CMK (cell line): ENCODE measurements around the gene SNRK.

ENCODE experiments used
- DNase-seq: peaks from one replicate; pipeline ENCODE4 v3.0.0-alpha.2; 2010; ENCODE audit warnings: low read depth

The SNRK gene

DNA sequence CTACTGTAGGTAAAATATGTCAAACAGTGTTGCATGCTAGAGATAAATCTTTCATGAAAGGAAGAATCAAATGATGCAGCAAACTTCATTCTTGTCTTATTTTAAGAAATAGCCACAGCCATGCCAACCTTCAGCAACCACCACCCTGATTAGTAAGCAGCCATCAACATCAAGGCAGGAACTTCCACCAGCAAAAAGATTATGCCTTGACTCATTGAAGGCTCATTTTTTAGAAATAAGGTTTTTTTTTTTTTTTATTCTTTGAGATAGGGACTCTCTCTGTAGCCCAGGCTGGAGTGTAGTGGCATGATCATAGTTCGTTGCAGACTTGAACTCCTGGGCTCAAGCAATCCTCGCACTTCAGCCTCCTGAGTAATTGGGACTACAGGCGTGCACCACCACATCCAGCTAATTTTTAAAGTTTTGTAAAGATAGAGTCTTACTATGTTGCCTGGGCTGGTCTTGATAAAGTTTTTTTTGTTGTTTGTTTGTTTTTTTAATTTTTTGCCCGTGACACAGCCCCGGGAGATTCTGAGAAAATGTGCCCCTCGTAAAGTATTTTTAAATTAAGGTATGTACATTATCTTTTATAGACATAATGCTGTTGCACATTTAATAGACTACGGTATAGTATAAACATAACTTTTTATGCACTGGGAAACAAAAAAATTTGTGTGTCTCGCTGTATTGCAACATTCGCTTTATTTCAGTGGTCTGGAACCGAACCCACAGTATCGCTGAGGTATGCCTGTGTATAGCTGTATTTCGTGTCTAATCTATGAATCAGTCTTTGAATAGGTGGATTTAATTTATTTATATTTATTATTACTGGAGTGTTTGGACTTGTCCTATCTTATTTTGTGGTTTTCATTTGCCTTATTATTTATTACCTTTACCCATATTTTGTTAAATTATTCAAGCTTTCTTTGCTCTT is 23.3 kb downstream of the SNRK start:
- no peak for DNase-seq

DNA sequence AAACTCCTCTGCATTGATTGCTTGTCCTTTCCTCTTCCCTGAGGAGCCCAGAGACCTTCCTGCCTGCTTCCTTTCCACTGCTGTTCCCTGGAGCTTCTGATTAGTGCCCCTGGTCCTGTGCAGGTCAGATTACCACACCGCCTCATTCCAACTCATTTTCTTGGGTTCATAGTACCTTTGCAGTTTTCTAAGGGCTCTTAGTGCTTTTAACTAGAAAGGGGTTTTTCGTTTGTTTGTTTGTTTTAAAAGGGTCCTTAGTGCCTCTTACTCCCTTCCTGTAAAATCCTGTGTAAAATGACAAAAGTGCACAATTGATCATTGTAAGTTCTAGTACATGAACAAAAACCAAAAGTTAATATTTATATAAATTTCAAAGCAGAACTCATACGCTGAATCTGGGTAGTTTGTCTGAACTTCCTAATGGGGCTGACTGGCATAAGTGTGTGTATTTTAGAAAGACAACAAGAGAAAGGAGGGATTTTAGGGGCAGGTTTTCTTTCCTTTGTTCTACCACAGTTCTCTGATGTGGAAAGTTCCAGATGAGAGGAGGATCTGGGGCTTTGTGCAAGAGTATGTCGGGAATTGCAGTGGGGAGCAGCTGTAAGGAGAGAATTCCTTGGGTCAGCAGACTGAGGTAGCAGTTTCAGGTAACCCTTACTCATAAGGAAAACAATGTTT is 30.6 kb downstream of the SNRK start:
- DNase-seq, result no peak

DNA sequence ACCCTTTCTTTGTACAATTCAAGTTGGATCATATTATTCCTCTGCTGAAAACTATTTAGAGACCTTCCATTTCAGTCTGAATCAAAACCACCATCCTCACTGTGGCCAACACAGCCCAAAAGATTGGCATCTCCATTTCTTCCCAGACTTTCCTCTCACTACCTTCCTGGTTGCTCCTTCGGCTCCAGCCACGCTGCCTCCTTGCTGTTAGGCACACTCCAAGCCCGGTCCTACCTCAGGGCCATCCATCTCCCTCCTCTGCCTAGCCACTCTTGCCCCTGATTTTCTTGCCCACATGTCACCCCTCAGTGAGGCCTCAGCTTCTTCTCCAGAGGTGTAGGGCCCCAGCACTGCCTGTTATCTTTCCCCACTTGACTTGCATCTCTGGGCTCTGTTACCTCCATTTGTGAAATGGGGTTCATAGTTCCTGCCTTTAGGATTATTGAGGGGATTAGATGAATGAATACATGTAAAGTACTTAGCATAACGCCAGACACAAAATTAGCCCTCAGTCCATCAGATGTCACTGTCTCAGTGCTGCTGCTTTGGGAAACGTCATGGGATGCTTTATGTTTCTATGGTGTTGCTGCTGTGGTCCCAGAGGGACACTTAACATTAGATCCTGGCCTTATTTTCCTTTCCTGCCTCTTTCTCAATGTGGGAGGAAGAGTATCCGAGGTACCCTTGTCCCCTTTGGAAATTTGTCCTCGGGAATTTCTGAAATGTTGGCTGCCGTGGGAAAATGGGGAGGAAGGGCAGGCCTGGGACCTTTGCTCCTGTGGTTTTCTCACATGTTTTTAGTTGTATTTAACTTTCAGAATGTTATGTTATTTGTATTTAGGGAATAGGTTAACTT is 31.3 kb downstream of the SNRK start:
- no peak for DNase-seq

DNA sequence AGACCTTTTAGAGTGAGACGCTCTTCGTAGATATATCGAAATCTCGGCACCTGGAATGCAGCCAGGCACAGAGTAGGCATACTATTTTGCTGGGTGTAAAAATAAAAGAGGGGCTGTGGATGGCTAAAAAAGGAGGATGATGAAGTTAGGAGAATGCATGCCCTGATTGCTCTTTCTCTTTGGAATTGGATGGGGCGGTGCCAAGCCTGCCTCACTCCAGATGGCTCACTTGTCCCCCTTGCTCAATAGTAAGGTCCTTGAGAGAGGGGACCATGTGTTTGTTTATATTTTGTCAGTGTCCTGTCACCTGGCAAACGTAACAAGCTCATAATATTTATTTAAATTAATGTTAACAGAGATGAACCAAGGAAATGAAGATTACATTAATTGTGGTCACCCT is 33.0 kb downstream of the SNRK start:
- no peak for DNase-seq

DNA sequence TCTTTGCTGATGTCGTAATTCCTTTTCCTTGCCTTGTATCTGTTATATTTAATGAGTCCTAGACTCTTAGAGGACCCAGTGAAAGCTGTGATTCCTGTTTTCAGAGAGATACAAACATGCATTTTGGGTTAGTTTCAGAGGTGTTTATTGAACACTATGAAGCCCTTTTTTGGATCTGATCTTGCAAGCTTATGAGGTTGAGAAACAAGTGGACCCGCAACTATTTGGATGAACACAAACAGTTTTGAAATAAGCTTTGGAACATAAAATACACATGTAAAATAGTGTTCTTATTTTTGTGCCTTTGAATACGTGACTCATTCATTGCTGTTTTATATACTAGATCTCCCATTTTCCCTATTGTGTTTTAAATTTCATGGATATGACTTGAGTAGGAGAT is 33.5 kb downstream of the SNRK start:
- no peak for DNase-seq

DNA sequence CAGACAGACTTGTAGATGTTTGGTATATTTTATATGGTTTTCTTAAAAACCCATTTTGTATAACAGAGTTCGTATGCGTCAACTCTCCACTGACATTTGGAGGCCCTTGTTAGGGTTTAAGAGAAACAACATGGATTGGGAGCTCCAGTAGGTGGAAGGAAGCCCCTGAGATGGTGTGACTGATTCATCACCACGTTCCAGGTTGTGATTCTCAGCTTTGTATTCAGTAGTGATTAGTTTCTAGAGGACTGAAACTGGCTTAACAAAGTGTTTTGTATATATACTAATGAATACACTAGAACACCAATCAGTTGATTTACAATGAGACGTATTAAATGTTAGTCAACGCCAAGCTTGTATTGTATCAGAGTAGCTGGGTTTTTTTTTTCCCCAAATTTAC is 33.9 kb downstream of the SNRK start:
- no peak for DNase-seq

DNA sequence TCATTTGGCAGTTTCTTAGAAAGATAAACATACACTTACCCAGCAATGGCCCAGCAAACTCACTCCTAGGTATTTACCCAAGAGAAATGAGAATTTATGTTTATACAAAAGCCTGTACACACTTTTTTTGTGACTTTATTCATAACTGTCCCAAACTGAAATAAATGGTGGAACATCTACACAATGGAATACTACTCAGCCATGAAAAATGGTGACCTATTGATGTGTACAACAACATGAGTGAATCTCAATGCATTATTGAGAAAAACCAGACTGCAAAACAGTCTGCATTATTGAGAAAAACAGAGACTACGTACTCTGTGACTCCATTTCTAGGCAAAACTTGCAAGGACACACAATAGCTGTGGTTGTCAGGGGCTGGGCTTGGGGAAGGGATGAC is 37.2 kb downstream of the SNRK start:
- no peak for DNase-seq

DNA sequence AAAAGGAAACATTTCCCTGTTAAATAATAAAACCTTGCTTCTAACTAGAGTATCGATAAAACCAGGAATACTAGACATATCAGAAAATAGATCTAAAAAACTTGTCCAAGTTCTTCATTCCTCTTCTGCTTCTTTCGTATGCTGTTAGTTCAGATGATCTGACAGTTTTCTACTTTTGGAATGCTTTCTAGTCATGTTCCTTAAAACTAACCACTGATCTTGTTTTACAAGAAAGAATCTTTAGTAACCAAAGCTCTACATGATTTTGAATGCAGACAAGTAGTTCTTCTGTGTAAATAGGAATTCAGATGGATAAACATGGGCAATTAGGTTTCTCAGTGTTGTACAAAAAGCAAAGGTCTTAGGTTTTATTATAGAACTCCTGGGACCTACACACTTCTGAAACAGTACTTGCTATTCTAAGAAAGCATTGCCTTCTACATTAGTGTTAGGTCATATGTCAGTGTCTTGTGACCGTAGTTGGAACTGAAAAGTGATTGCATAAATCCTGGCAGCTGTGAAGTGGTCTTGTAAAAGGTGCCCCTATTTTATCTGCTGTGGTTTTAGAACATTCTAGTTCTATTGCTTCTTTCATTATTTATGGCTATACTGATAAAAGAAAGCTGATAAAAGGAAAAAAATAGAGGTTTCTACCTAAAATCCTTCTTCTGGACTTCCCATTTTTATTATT is 40.7 kb downstream of the SNRK start:
- no peak for DNase-seq

DNA sequence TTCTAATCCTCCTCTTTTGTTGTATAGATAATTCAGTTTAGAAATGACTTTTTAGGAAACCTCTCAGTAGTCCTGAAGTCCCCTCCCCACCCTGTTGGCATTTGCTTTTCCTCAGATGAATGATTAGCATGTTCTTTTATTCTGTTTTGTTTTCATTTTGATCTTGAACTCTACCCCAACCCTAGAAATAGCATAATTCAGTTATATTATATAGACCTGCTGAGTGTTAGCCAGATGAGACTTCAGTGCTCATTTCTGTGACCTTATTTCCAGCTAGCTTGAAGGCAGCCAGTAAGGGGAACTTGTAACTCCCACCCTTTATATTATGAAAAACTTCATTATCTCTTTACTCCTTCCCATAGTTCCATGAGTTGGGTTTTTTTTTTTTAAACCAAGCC is 41.2 kb downstream of the SNRK start:
- DNase-seq, result no peak

DNA sequence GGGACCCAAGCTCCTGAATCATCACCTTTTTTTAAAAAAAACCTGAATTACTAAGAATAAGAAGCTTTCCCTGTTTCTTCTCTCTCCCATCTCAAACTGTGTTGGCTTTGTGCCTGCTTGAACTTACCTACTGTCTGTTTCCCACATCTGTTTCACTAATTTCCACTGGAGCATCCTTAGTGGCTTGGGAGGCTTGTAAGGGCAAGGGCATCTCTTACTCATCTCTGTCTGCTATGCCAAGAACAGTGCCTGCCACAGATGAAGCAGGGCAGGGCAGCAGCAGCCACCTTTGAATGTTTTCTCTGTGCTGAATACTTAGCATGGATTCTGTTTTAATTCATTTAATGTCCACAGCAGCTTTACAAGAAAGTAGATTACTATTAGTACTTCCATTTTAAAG is 42.3 kb downstream of the SNRK start:
- DNase-seq, result no peak

DNA sequence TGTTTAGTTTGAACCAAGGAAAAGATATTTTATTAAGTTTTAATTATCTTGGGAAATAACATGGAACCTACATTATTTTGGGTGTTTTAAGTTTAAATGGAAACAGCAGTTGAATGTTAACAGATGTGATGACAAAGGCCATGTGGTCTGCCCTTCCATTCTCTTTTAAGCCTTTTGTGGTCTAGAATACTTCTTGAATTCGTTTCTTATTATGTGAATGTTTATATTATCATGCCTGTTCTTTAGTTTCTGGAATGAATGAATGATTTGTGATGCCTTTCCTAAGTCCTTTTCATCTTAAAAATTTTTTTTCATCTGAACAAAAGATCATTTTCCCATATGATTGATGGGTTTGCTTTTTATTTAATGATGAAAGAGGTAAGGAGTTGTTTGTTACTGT is 44.6 kb downstream of the SNRK start:
- no peak for DNase-seq

DNA sequence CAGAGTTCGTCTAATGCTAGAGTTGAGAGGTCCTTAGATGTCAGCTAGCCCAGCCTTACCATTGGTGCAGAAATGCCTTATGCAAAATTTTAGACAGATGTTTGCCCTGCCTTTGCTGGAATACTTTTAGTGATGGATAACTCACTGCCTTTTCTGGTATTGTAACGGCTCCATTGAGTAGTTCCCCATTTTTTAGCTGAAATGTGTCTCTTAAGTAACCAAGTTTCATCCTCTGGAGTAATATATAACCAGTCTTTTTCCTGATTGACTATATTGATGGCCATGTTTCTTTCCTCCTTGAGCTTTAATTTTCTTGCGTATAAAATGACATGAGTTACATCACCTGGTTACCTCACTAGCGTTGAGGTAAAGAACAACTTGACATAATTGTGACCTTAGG is 45.0 kb downstream of the SNRK start:
- DNase-seq, result no peak

DNA sequence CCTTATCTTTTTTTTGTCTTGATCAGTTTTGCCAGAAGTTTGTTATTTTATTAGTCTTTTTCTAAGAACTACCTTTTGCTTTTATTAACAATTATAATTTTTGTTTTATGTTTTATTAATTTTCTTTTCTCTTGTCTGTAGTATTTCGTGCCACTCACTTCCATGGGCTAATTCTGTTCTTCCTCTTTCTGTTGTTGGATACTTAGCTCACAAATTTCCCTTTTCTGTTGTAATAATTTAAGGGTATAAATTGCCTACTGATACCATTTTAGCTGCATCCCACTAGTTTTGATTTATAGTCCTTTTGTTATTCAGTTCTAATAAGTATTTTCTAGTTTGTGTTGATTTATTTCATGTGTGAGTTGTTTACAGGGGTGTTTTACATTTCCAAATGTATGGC is 48.6 kb downstream of the SNRK start:
- no peak for DNase-seq

DNA sequence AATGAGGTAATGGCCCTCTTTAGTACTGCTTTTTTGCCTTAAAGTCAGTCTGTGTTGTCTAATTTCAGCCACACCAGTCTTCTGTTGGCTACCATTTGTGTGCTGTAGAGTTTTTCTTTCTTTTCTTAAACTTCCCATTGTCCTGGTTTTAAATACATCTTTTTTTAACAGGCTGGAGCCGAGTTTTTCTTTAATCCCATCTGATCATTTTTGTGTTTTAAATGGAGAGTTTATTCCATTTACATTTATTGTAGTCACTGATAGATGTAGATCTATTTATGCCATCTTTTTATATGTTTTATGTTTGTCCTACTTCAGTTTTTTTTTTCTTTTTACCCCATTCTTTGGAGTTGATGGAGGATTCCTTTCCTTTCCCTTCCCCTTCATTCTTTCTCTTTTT is 49.5 kb downstream of the SNRK start:
- DNase-seq, result no peak

DNA sequence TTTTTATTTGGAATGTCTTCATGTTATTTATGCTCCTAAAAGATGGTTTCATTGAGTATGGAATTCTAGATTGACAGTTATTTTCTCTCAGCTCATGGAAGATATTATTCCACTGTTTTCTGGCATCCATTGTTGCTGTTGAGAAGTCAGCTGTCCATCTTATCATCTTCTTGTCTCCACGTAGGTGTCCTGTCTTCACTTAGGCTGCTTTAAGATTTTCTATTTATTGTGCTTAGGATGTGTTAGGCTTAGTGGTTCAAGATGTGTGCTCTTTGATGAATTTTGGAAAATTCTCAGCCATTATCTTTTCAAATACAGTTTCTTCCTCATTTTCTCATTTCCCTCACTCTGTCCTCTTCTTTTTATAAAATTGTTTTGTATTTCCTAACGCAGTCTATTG is 52.0 kb downstream of the SNRK start:
- DNase-seq, result no peak

DNA sequence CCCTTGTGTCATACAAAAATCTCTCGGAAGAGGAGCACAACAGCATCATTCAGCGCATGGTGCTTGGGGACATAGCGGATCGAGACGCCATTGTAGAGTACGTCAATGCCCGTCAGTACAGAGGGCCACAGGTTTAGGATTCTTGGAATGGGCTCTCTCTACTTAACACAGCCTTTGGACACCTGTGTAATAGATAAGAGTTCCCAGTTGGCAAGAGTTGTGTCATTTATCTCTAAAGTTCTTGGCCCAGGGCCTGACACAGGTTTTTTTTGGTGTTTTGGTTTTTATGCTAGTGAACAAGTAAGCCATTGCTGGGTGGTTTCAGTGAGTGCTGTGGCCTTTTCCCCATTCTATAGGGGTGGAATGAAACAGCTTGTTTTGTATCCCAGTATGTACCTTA is 54.1 kb downstream of the SNRK start:
- no peak for DNase-seq

DNA sequence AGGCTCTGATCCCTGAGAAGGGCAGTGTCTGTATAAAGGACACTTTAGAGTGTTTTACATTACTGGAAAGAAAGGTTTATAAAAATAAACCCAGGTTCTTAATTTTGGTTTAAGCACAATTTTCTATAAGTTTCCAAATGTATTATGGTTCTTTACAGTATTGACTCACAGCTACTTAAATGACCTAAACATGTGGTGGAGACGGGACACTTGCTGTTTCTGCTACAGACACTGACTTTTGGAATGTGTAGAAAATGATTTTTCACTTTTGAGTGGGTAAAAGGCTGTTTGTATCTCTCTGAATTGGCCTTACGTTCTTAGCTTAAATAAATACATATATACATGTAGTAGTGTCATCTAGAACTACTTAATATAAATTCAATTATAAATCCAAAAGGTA is 55.4 kb downstream of the SNRK start:
- no peak for DNase-seq

DNA sequence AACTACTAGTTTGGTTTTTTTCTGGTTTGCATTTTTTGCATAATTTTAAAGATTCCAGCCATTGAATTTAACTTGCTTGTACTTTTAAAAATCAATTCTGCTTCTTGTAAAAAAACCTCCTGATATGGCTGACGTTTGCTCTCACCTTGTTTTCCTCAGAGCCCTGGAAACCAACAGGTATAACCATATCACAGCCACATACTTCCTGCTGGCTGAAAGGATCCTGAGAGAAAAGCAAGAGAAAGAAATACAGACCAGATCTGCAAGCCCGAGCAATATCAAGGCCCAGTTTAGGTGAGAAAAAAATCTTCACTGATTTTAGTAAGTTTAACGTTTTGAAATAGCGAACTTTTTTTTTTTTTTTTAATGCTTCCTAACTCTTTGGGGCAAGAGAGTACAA is 56.8 kb downstream of the SNRK start:
- no peak for DNase-seq

DNA sequence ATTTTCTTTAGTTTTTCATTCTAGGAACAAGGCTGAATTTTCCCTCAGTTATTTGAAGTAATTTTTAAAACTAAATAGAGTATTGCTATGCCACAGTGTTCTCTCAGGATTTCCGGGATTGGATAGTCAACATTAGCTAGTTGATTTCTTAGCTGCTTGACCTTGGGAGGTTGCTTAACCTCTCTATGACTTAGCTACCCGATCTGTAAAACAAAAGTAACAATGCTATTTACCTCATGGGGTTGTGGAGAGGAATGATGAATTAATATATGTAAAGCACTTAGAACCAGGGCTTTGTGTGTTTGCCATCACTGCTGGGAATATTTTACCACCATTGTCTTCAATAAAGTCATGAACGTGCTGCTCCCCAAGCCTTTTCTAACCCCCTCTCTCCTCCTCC is 57.5 kb downstream of the SNRK start:
- no peak for DNase-seq

DNA sequence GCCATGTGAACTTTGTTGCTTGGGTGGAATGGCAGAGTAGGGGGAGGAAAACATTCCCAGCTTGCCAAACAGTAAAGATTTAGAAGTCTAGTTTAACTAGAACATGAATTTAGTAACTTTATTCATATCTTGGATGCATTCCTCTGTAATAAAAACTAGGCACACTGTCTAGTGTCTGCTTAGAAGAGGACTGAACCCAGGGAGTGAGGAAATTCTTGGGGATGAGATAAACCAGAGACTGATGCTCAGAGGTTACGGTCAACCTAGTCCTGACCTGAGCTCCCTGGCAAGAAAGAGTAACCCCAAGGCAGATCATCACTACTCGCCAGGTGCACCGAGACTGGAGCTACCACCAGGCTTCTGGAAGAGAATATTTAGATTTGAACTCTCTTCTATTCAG is 58.2 kb downstream of the SNRK start:
- no peak for DNase-seq

DNA sequence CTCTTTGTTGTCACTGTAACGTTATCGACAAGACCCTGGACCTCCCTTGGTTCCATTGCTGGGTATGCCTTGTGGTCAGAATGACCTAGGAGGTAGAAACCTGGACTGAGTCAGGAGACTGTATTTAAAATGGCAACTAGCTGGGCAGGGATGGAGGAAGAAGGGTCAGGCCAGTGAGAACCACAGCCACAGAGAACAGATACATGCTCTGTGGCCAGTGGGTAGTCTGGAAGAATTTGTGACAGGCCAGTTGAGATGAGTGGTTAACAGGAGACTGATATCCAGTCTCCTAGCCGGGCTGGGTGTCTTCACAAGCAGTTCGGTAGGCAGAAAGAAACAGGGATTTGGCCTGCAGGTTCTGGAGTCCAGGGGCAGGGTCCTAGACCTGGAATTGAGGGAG is 58.9 kb downstream of the SNRK start:
- no peak for DNase-seq

DNA sequence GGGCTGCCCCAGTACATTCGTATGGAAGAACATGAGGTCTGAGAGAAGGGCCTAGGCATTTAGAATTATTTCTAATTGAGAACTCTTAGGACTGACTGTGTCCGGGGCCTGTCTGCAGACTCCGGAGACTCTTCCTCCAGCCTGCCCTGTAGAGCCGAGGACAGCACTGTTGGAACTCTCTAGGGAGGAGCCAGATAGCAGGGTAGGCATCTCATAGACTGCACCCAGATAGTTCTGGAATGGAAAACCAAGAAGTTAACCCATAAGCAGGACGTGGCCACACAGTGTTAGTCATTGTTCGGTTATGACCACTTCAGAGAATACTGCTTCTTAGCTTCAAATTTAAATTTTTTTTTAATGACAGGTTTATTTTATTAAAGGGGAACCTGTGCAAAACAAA is 59.5 kb downstream of the SNRK start:
- no peak for DNase-seq
